Measurements from ENCODE around the gene TMEM131.

Gene TMEM131

DNA sequence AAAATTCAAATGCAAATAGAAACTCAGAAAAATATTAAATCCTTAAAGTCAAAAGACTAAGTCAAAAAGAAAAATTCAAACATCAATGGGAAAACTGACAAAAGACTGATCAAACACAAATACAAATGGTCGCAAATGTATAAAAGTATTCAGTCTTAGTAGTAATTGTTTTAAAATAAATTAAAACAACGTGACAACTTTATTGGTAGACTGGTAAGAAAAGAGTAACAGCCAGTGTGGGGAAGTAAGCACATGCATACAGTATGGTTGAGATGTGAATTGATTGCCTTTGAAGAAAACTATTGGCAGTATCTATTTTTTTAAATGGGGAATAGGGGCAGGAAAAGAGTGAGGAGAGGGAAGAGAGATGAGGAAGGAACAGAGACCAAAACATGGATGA, 9.8 kb downstream of the TMEM131 start:
- Histone ChIP-seq H3K27ac (ENCODE audit: low read depth, low read length) (no peak overlapping the region), H3K27me3 (ENCODE audit: insufficient read depth, low read length) (no peaks in the 10 kb centered on the region), H3K4me3 (ENCODE audit: low read length) (no peak overlapping the region), H3K9ac (ENCODE audit: low read depth, low read length) (no peak overlapping the region), H3K4me1 (ENCODE audit: insufficient read depth, low read length) (peaks cover 12% of the 10 kb centered on the region), H3K9me3 (ENCODE audit: insufficient read depth, low read depth, low read length) (peaks cover 7% of the 10 kb centered on the region; the same call in 1 of the 2 replicates), H3K36me3 (ENCODE audit: insufficient read depth, low read length) (peaks cover 2% of the 10 kb centered on the region; the same call in 1 of the 2 replicates)
- WGBS: 95% methylated on average over 2 of the region's 2 CpGs

DNA sequence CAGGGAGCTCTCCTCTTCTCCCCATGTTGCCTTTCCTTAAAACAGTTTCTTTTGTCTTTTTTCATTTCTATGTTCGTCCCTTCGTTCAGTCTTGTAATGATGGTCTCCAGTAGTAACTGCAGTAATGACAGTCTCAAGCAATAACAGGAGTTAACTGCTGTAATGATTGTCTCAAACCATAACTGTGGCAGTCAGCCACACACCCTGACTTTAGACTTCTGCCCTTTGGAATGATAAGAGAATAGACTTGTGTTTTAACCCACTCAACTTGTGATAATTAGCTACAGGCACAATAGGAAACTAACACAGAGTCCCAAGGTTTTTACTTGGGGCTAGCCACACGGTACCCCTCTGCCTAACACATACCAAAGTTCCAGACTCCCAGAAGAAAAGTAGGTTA, 12.1 kb downstream of the TMEM131 start:
- Histone ChIP-seq H3K9ac (ENCODE audit: low read depth, low read length) (no peak overlapping the region), H3K27me3 (ENCODE audit: insufficient read depth, low read length) (no peaks in the 10 kb centered on the region), H3K4me3 (ENCODE audit: low read length) (no peak overlapping the region), H3K27ac (ENCODE audit: low read depth, low read length) (no peak overlapping the region), H3K36me3 (ENCODE audit: insufficient read depth, low read length) (peaks cover 6% of the 10 kb centered on the region; the same call in 1 of the 2 replicates), H3K9me3 (ENCODE audit: insufficient read depth, low read depth, low read length) (peaks cover 14% of the 10 kb centered on the region; the same call in 1 of the 2 replicates), H3K4me1 (ENCODE audit: insufficient read depth, low read length) (peaks cover 12% of the 10 kb centered on the region)
- 91% methylated on average over 3 of the region's 3 CpGs for WGBS

GRCh38 chr2:97983134-97983533, 12.6 kb downstream of the TMEM131 start:
- H3K9ac ChIP-seq (ENCODE audit: low read depth, low read length): no peak overlapping the region
- peaks cover 10% of the 10 kb centered on the region; the same call in 1 of the 2 replicates for H3K9me3 ChIP-seq (ENCODE audit: insufficient read depth, low read depth, low read length)
- peaks cover 6% of the 10 kb centered on the region; the same call in 1 of the 2 replicates for H3K36me3 ChIP-seq (ENCODE audit: insufficient read depth, low read length)
- H3K27me3 ChIP-seq (ENCODE audit: insufficient read depth, low read length): no peaks in the 10 kb centered on the region
- H3K4me1 ChIP-seq (ENCODE audit: insufficient read depth, low read length): peaks cover 12% of the 10 kb centered on the region
- WGBS: 85% methylated on average over 6 of the region's 6 CpGs
- H3K4me3 ChIP-seq (ENCODE audit: low read length): no peak overlapping the region
- no peak overlapping the region for H3K27ac ChIP-seq (ENCODE audit: low read depth, low read length)

- H3K4me1 ChIP-seq (ENCODE audit: insufficient read depth, low read length): peaks cover 12% of the 10 kb centered on the region
- H3K9ac ChIP-seq (ENCODE audit: low read depth, low read length): no peak overlapping the region
- H3K9me3 ChIP-seq (ENCODE audit: insufficient read depth, low read depth, low read length): peaks cover 10% of the 10 kb centered on the region; the same call in 1 of the 2 replicates
- no peaks in the 10 kb centered on the region for H3K27me3 ChIP-seq (ENCODE audit: insufficient read depth, low read length)
- H3K36me3 ChIP-seq (ENCODE audit: insufficient read depth, low read length): peaks cover 6% of the 10 kb centered on the region; the same call in 1 of the 2 replicates
- H3K27ac ChIP-seq (ENCODE audit: low read depth, low read length): no peak overlapping the region
- H3K4me3 ChIP-seq (ENCODE audit: low read length): no peak overlapping the region
Observed at GRCh38 chr2:97982621-97983020, 13.1 kb downstream of the TMEM131 start.

- H3K27ac ChIP-seq (ENCODE audit: low read depth, low read length): no peak overlapping the region
- peaks cover 10% of the 10 kb centered on the region; the same call in 1 of the 2 replicates for H3K9me3 ChIP-seq (ENCODE audit: insufficient read depth, low read depth, low read length)
- H3K4me1 ChIP-seq (ENCODE audit: insufficient read depth, low read length): peaks cover 12% of the 10 kb centered on the region
- no peak overlapping the region for H3K9ac ChIP-seq (ENCODE audit: low read depth, low read length)
- H3K27me3 ChIP-seq (ENCODE audit: insufficient read depth, low read length): no peaks in the 10 kb centered on the region
- H3K36me3 ChIP-seq (ENCODE audit: insufficient read depth, low read length): peaks cover 6% of the 10 kb centered on the region; the same call in 1 of the 2 replicates
- WGBS: 76% methylated on average over 3 of the region's 5 CpGs
- no peak overlapping the region for H3K4me3 ChIP-seq (ENCODE audit: low read length)
Observed at GRCh38 chr2:97981961-97982360, 13.8 kb downstream of the TMEM131 start.

DNA sequence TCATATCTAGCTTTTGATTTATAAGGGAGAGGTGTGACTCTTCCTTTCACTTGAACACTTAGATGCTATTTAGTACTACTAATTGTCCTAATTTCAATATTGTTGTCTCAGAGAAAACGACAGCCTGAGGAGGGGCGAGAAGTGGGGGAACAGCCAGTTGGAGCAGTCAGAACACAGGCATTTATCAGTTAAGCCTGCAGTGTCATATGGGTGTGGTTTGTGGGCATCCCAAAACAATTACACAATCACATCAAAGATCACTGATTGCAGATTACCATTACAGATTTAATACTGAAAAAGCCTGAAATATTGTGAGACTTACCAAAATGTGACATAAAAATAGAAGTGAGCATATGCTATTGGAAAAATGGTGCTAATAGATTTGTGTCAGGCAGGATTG, 15.8 kb downstream of the TMEM131 start:
- H3K9ac ChIP-seq (ENCODE audit: low read depth, low read length): no peak overlapping the region
- H3K27me3 ChIP-seq (ENCODE audit: insufficient read depth, low read length): no peaks in the 10 kb centered on the region
- peaks cover 14% of the 10 kb centered on the region; the same call in 1 of the 2 replicates for H3K9me3 ChIP-seq (ENCODE audit: insufficient read depth, low read depth, low read length)
- no peak overlapping the region for H3K27ac ChIP-seq (ENCODE audit: low read depth, low read length)
- peaks cover 12% of the 10 kb centered on the region for H3K4me1 ChIP-seq (ENCODE audit: insufficient read depth, low read length)
- peaks cover 6% of the 10 kb centered on the region; the same call in 1 of the 2 replicates for H3K36me3 ChIP-seq (ENCODE audit: insufficient read depth, low read length)
- H3K4me3 ChIP-seq (ENCODE audit: low read length): no peak overlapping the region
- WGBS: 100% methylated on average over 2 of the region's 2 CpGs

DNA sequence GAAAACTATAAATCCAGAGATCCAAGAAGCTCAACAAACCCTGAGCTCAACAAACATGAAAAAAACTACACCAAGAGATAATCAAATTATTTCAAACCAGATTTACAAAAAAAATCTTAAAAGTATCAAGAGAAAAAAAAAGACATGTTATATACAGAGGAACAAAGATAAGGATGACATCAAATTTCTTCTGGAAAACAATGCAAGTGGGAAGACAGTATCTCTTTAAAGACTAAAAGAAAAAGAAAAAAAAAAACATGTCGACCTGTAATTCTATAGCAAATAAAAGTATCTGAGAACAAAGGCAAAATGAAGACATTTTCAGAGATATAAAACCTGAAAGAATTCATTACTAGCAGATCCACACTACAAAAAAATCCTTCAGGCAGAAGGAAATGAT, 21.3 kb downstream of the TMEM131 start:
- no CpG with 5 or more reads among the region's 1 CpG for WGBS
- no peaks in the 10 kb centered on the region; the same call in 1 of the 2 replicates for H3K4me1 ChIP-seq (ENCODE audit: insufficient read depth, low read length)
- no peak overlapping the region for H3K4me3 ChIP-seq (ENCODE audit: low read length)
- peaks cover 37% of the 10 kb centered on the region; the same call in 1 of the 2 replicates for H3K9me3 ChIP-seq (ENCODE audit: insufficient read depth, low read depth, low read length)
- H3K36me3 ChIP-seq (ENCODE audit: insufficient read depth, low read length): 0 out of 2 replicates have a peak, but pooled peaks cover 4% of the 10 kb centered on the region
- no peaks in the 10 kb centered on the region for H3K27me3 ChIP-seq (ENCODE audit: insufficient read depth, low read length)
- no peak overlapping the region for H3K27ac ChIP-seq (ENCODE audit: low read depth, low read length)
- no peak overlapping the region for H3K9ac ChIP-seq (ENCODE audit: low read depth, low read length)

DNA sequence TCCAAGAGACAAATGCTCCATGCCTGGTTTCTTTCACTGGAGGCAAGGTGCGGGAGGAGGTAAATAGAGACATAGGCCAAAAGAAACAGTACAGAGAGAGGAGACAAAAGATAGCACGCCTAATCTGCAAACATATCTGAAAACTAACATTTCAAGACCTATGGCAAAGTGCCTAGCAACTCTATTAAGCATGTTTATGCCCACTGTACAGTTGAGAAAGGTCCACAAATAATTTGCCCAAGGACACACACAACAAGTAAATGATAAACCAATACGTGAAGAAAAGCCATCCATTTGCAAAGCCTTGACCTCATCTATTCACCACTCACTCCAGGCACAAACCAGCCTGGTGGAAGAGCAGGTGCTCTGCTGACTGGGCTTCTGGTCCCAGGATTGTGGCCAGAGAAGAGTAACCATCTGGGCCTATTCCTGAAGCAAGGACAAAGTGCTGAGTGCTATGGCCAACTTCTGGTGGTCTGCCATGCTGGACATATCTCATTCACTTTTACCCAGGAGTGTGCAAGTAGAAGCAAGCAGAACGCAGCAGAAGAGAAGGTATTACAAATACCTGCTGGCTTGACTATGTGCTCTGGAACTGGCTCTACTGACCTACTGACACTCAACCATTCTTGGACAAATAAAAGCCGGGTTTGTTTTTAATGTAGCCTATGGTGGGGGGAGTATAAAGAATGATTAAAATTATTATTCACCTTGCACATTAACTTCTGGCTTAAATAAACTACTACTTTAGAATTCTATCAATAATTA, 25.3 kb downstream of the TMEM131 start:
- Histone ChIP-seq H3K36me3 (ENCODE audit: insufficient read depth, low read length) (no peaks in the 10 kb centered on the region), H3K9me3 (ENCODE audit: insufficient read depth, low read depth, low read length) (peaks cover 24% of the 10 kb centered on the region; the same call in 1 of the 2 replicates), H3K27me3 (ENCODE audit: insufficient read depth, low read length) (no peaks in the 10 kb centered on the region), H3K4me1 (ENCODE audit: insufficient read depth, low read length) (peaks cover 4% of the 10 kb centered on the region; the same call in 1 of the 2 replicates), H3K27ac (ENCODE audit: low read depth, low read length) (no peak overlapping the region), H3K9ac (ENCODE audit: low read depth, low read length) (no peak overlapping the region), H3K4me3 (ENCODE audit: low read length) (no peak overlapping the region)
- WGBS: 78% methylated on average over 4 of the region's 5 CpGs

DNA sequence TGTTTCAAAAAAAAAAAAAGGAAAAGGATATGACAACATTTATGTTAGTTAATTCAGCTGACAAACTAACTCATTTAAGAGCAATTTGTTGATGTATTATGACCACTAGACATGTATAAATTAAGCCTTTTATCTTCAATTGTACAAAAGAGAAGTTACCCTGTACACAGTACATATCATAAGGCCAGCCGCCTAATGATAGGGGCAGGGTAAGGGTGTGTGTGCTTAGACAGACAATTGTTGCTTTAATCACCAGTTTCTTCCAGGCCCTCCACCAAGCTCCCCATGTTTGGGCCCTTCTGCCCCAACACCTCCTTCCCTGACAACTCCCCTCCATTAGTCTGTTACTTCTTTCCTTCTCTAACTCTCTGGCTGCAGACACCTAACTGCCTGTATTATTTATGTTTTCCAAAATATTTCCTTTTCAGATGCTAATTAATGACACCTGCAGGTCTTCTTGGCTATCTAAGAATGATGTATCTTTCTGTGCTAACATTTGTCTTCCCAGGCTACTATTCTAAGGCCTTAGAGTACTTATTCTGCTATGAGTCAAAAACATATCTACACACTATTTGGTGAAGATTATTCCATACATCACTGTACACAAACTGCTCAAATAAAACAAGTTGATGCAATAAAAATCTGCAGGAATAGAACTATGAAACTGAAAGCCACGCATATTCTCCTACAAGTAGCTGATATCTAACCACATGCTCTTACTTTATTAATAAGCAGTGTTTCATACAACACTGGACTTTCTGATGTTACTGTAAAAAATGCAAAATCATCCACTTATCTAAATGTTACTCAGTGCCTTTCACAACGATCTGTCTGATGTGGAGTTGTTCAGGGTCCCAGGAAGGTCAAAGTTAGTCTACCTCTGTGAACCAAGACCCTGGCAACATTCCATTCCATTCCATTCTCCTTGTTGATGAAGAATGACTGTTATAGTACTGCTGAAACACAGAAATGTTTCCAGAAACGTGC, 26.4 kb downstream of the TMEM131 start:
- Histone ChIP-seq H3K27ac (ENCODE audit: low read depth, low read length) (no peak overlapping the region), H3K27me3 (ENCODE audit: insufficient read depth, low read length) (no peaks in the 10 kb centered on the region), H3K36me3 (ENCODE audit: insufficient read depth, low read length) (no peaks in the 10 kb centered on the region), H3K9me3 (ENCODE audit: insufficient read depth, low read depth, low read length) (peaks cover 18% of the 10 kb centered on the region; the same call in 1 of the 2 replicates), H3K4me3 (ENCODE audit: low read length) (no peak overlapping the region), H3K4me1 (ENCODE audit: insufficient read depth, low read length) (peaks cover 10% of the 10 kb centered on the region; the same call in 1 of the 2 replicates), H3K9ac (ENCODE audit: low read depth, low read length) (no peak overlapping the region)
- WGBS: 91% methylated on average over 3 of the region's 4 CpGs

- H3K36me3 ChIP-seq (ENCODE audit: insufficient read depth, low read length): no peaks in the 10 kb centered on the region
- 93% methylated on average over 6 of the region's 7 CpGs for WGBS
- H3K27ac ChIP-seq (ENCODE audit: low read depth, low read length): no peak overlapping the region
- H3K4me1 ChIP-seq (ENCODE audit: insufficient read depth, low read length): peaks cover 10% of the 10 kb centered on the region; the same call in 1 of the 2 replicates
- 0 out of 2 replicates have a peak, but pooled peaks cover 5% of the 10 kb centered on the region for H3K9me3 ChIP-seq (ENCODE audit: insufficient read depth, low read depth, low read length)
- H3K9ac ChIP-seq (ENCODE audit: low read depth, low read length): no peak overlapping the region
- no peaks in the 10 kb centered on the region for H3K27me3 ChIP-seq (ENCODE audit: insufficient read depth, low read length)
- H3K4me3 ChIP-seq (ENCODE audit: low read length): no peak overlapping the region
Observed at GRCh38 chr2:97967931-97968627, 27.7 kb downstream of the TMEM131 start.

Data from HUES64 (cell line).